Type B pancreatic cell (in vitro differentiated cells): ENCODE measurements around the gene ZNF385C. TPM values are rescaled to one million over a fixed set of nuclear protein-coding genes. Genes with fewer than 3 reads are reported as not detected.

Experiments
- DNase-seq: peaks from one replicate; pipeline ENCODE4 v3.0.0; 2021; ENCODE audit warnings: mixed read lengths; ENCODE audit not compliant: unreplicated experiment; ENCODE audit errors: extremely low spot score
- H3K27ac Mint-ChIP-seq: 2 replicates; pipeline ENCODE4 v1.8.0; 2021; ENCODE audit warnings: mild to moderate bottlenecking, mixed read lengths
- H3K27me3 Mint-ChIP-seq: 2 replicates; pipeline ENCODE4 v1.8.0; 2021; ENCODE audit warnings: mixed read lengths
- H3K36me3 Mint-ChIP-seq: 2 replicates; pipeline ENCODE4 v1.8.0; 2021; ENCODE audit warnings: mixed read lengths
- H3K4me1 Mint-ChIP-seq: one replicate; pipeline ENCODE4 v1.8.0; 2021; ENCODE audit warnings: mixed read lengths; ENCODE audit not compliant: unreplicated experiment
- H3K4me3 Mint-ChIP-seq: 2 replicates; pipeline ENCODE4 v1.8.0; 2021; ENCODE audit warnings: mild to moderate bottlenecking, mixed read lengths
- H3K9me3 Mint-ChIP-seq: 2 replicates; pipeline ENCODE4 v1.8.0; 2021; ENCODE audit warnings: mixed read lengths
- CTCF ChIP-seq: fragments of 200-600 bp; sonication (generic); conservative IDR thresholded peaks from 2 replicates; pipeline ENCODE4 v1.5.0; 2021; ENCODE audit warnings: antibody characterized with exemption, mild to moderate bottlenecking
- total RNA-seq: library from RNA; stranded (reverse); gene quantifications from 2 replicates; pipeline ENCODE4 v1.2.1, GENCODE V29; 2021; ENCODE audit warnings: low replicate concordance

ZNF385C gene
- total RNA-seq, 1 donor from 2014 or later, result 3.3 TPM

GRCh38 chr17:42062681-42063080 is 35.6 kb downstream of the ZNF385C start:
- peaks cover 5% of the 10 kb centered on the region for H3K27me3 Mint-ChIP-seq
- H3K36me3 Mint-ChIP-seq, result no peaks in the 10 kb centered on the region
- TF ChIP-seq CTCF, result no peak
- H3K4me3 Mint-ChIP-seq, result no peak overlapping the region
- peaks cover 2% of the 10 kb centered on the region for H3K4me1 Mint-ChIP-seq
- no peaks in the 10 kb centered on the region for H3K9me3 Mint-ChIP-seq
- DNase-seq, result no peak
- H3K27ac Mint-ChIP-seq, result no peak overlapping the region

DNA sequence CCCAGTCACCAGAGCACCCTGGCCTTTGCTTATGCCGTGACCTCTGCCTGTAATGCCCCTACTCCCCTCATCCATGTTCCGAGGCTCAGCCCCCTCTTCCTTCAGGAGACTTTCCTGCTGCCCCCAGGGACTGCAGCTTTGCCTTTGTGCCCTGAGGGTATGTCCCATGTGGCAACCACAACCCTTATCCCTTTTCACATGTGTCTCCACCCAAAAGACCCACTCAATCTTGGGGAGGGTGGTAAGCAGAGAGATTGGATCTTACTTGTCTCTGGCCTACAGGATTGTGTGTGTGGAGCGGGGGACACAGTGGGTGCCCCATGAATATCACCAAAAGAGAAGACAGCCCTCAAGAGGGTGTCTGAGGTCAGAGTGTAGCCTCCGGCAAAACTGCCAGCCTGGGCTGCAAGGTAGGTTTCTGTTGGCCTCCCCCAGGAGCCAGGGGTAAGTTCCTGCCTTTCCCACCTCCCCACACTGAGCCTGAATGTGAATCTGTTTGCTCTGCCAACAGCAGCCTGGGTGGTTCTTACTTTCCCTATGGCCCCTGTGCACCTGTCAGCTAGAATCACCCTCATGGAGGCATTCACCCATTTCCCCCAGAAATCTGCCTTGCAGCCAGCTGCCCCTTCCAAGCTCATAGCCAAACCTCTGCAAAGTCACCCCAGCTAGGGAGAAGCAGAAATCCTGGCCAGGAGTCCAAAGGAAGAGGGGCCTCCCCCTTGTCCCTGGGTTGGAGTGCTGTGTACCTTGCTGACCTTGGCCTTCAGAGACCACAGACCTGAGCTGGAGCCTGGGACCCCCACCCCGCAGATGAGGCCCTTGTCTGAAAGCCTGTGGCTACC is 36.4 kb downstream of the ZNF385C start:
- H3K4me1 Mint-ChIP-seq, result peaks cover 4% of the 10 kb centered on the region

GRCh38 chr17:42060231-42060630 is 38.0 kb downstream of the ZNF385C start:
- Mint-ChIP-seq H3K36me3 (no peaks in the 10 kb centered on the region), H3K4me1 (peaks cover 9% of the 10 kb centered on the region), H3K27me3 (peaks cover 10% of the 10 kb centered on the region), H3K4me3 (no peak overlapping the region), H3K27ac (no peak overlapping the region), H3K9me3 (no peaks in the 10 kb centered on the region)
- TF ChIP-seq CTCF, result no peak
- DNase-seq, result no peak

More for the DNA sequence above, 36.4 kb downstream of the ZNF385C start:
- no peak for TF ChIP-seq CTCF
- Mint-ChIP-seq H3K27ac (no peak overlapping the region), H3K36me3 (no peaks in the 10 kb centered on the region), H3K4me3 (no peak overlapping the region), H3K9me3 (no peaks in the 10 kb centered on the region), H3K27me3 (peaks cover 5% of the 10 kb centered on the region)
- no peak for DNase-seq

DNA sequence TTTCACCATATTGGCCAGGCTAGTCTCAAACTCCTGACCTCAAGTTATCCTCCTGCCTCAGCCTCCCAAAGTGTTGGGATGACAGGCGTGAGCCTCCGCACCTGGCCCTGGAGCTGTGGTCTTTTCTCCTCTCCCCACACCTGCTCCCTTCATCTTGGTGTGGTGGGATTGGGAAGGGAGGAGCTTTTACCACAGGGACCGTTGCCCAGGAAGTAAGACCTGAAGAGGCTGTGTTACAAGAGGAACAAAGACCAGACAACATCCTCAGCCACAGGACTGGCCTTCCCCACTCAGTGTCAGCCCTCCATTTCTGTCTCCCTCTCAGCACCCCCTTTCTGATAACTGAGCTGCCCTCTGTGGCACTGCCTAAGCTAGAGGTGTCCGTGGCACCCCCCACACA is 38.5 kb downstream of the ZNF385C start:
- Mint-ChIP-seq H3K36me3 (no peaks in the 10 kb centered on the region), H3K27me3 (peaks cover 14% of the 10 kb centered on the region), H3K4me1 (peaks cover 13% of the 10 kb centered on the region), H3K27ac (no peak overlapping the region), H3K9me3 (no peaks in the 10 kb centered on the region), H3K4me3 (no peak overlapping the region)
- no peak for DNase-seq
- no peak for TF ChIP-seq CTCF

- DNase-seq, result no peak
- Mint-ChIP-seq H3K36me3 (no peaks in the 10 kb centered on the region), H3K27ac (no peak overlapping the region), H3K27me3 (peaks cover 25% of the 10 kb centered on the region), H3K4me3 (no peak overlapping the region), H3K4me1 (peaks cover 13% of the 10 kb centered on the region), H3K9me3 (no peaks in the 10 kb centered on the region)
- no peak for TF ChIP-seq CTCF
Measured at GRCh38 chr17:42058063-42058462, 40.2 kb downstream of the ZNF385C start.
